Ovary (tissue), 9 donors: ENCODE measurements around the gene THSD4. TPM values are rescaled to one million over a fixed set of nuclear protein-coding genes. Genes with fewer than 3 reads are reported as not detected.

Experiments
- DNase-seq, 5 donors: peaks; one replicate each; pipeline ENCODE4 v3.0.0-alpha.2; 2019 to 2020
- H3K27ac ChIP-seq, 2 donors: fragments of 200-600 bp; one replicate each; pipeline versions ENCODE4 v1.5.1 to v1.8.0; 2019 to 2022
- H3K27me3 ChIP-seq: fragments of 200-600 bp; one replicate; pipeline ENCODE4 v1.8.0; 2022
- H3K36me3 ChIP-seq: fragments of 200-600 bp; sonication (generic); one replicate; pipeline ENCODE4 v1.5.1; 2019
- H3K4me1 ChIP-seq: one replicate; pipeline ENCODE4 v1.8.1; 2013; ENCODE audit warnings: mild to moderate bottlenecking, moderate library complexity; ENCODE audit not compliant: insufficient read depth
- H3K4me3 ChIP-seq: fragments of 200-600 bp; sonication (generic); one replicate; pipeline ENCODE4 v1.5.1; 2017
- H3K9me3 ChIP-seq, 2 donors: fragments of 200-600 bp in 1 of 2; sonication (generic) in 1 of 2; one replicate each; pipeline versions ENCODE4 v1.5.1 to v1.8.1; 2013 to 2019; ENCODE audit warnings: mild to moderate bottlenecking in 1 of 2, moderate library complexity in 1 of 2
- CTCF ChIP-seq, 3 donors: fragments of 450-650 bp in 2 of 3; fragments of 200-600 bp in 1 of 3; IDR thresholded peaks; one replicate each; pipeline versions ENCODE4 v1.5.1 to v1.8.0; 2016 to 2022; ENCODE audit warnings: antibody characterized with exemption in 3 of 3, mild to moderate bottlenecking in 1 of 3
- EP300 ChIP-seq: sonication (generic); formaldehyde crosslinking; IDR thresholded peaks from one replicate; pipeline ENCODE4 v1.6.1; 2017; ENCODE audit warnings: antibody characterized with exemption
- POLR2A ChIP-seq: fragments of 450-650 bp; IDR thresholded peaks from one replicate; pipeline ENCODE4 v1.6.1; 2017; ENCODE audit warnings: antibody characterized with exemption, mild to moderate bottlenecking, moderate library complexity
- WGBS, 3 donors: extraction: QIAGEN DNeasy Blood & Tissue Kit in 1 of 3; methylation state at CpG; one replicate each; pipeline versions ENCODE4 v1.1.5 to v1.1.7; 2013 to 2017; 5-methylcytosine and 5-hydroxymethylcytosine counted together
- intact Hi-C, 4 donors: fragments of 100-400 bp; cut with DNase I; formaldehyde crosslinking; loops; one replicate each; pipeline versions ENCODE4 v1.11.0 to v1.15.1; 2022 to 2023
- polyA plus RNA-seq, 2 donors: library from polyadenylated mRNA; stranded (reverse); fragments of 200-250 nt in 1 of 2; fragments of 350-450 nt in 1 of 2; fragmentation: Illumina TruSeq in 1 of 2; extraction: RNeasy Lipid Tissue Mini Kit (QIAGEN cat#74804) in 1 of 2; gene quantifications; one replicate each; pipeline ENCODE4 v1.2.3, GENCODE V29; 2013 to 2014
- total RNA-seq, 7 donors: library from RNA; depleted of rRNA in 2 of 7; stranded (reverse); fragments of >200 nt in 2 of 7; fragmentation: NEBNext Ultra II Directional in 3 of 7; extraction: Animal tissue kit (Norgen Biotek cat#: 25700) in 3 of 7; gene quantifications; one replicate each; pipeline versions ENCODE4 v1.1.0 to v1.2.4, GENCODE V29; 2016 to 2023
- donor health status: DM: no; HTN: no; CAD: no; lungs with moderate emphysema.
- donor health status: DM: no; HTN: no; CAD: no.
- donor health status: Bipolar disorder and iron deficiency.
- donor health status: DM: yes; HTN: yes; CAD: no.
- donor health status: DM: no; HTN: no; CAD: no.
- donor health status: DM: yes; HTN: yes; CAD: no.

THSD4 gene
- total and polyA plus RNA-seq, 9 donors = 3.2 to 53.4 (median 13.5) TPM

- Histone ChIP-seq H3K4me1 (no peaks in the 10 kb centered on the region), H3K36me3 (no peaks in the 10 kb centered on the region), H3K9me3 (no peaks in the 10 kb centered on the region), H3K4me3 (no peak overlapping the region), H3K27me3 (no peaks in the 10 kb centered on the region), H3K27ac (no peak overlapping the region)
- DNase-seq = no peak
- 78 to 82% (median 81%) methylated on average over 5 of the region's 5 CpGs for WGBS, 3 donors
- TF ChIP-seq POLR2A = no peak
- no peak for TF ChIP-seq EP300
- no peak for TF ChIP-seq CTCF (IDR thresholded peaks at IDR 0.05)
- intact Hi-C loops = no loop called here
Observed at GRCh38 chr15:71345186-71345585, 229.9 kb downstream of the THSD4 start.

- Histone ChIP-seq H3K36me3 (no peaks in the 10 kb centered on the region), H3K4me3 (no peak overlapping the region), H3K4me1 (no peaks in the 10 kb centered on the region), H3K27me3 (no peaks in the 10 kb centered on the region), H3K9me3 (no peaks in the 10 kb centered on the region), H3K27ac (no peak overlapping the region)
- TF ChIP-seq POLR2A = no peak
- no peak for DNase-seq
- WGBS, 3 donors = 94 to 95% (median 95%) methylated on average over 5 of the region's 5 CpGs
- intact Hi-C loops = no loop called here
Observed at GRCh38 chr15:71346464-71346863, 231.2 kb downstream of the THSD4 start.

GRCh38 chr15:71348597-71348996 is 233.3 kb downstream of the THSD4 start:
- no peak for DNase-seq
- H3K27me3 ChIP-seq = no peaks in the 10 kb centered on the region
- no peaks in the 10 kb centered on the region for H3K4me1 ChIP-seq
- 95 to 96% (median 96%) methylated on average over 1 of the region's 1 CpG for WGBS, 3 donors
- intact Hi-C loops = no loop called here
- no peak overlapping the region for H3K4me3 ChIP-seq
- no peak overlapping the region for H3K27ac ChIP-seq
- TF ChIP-seq EP300 = no peak
- TF ChIP-seq POLR2A = no peak
- TF ChIP-seq CTCF (IDR thresholded peaks at IDR 0.05) = no peak
- no peaks in the 10 kb centered on the region for H3K9me3 ChIP-seq
- no peaks in the 10 kb centered on the region for H3K36me3 ChIP-seq

- no peak for DNase-seq
- H3K9me3 ChIP-seq = no peaks in the 10 kb centered on the region
- H3K4me1 ChIP-seq = no peaks in the 10 kb centered on the region
- TF ChIP-seq EP300 (no peak), CTCF (IDR thresholded peaks at IDR 0.05) (no peak), POLR2A (no peak)
- H3K27ac ChIP-seq = no peak overlapping the region
- H3K4me3 ChIP-seq = no peak overlapping the region
- no peaks in the 10 kb centered on the region for H3K36me3 ChIP-seq
- WGBS, 3 donors = 78 to 87% (median 78%) methylated on average over 4 of the region's 4 CpGs
- H3K27me3 ChIP-seq = no peaks in the 10 kb centered on the region
- intact Hi-C loops = no loop called here
Observed at GRCh38 chr15:71349336-71349735, 234.1 kb downstream of the THSD4 start.

- 47 to 53% (median 48%) methylated on average over 7 of the region's 7 CpGs for WGBS, 3 donors
- intact Hi-C loops = no loop called here
- TF ChIP-seq POLR2A = no peak
- TF ChIP-seq CTCF (IDR thresholded peaks at IDR 0.05) = no peak
- no peak for TF ChIP-seq EP300
- no peak for DNase-seq
- no peaks in the 10 kb centered on the region for H3K27me3 ChIP-seq
- H3K36me3 ChIP-seq = no peaks in the 10 kb centered on the region
- no peak overlapping the region for H3K4me3 ChIP-seq
- no peak overlapping the region for H3K27ac ChIP-seq
- H3K4me1 ChIP-seq = no peaks in the 10 kb centered on the region
- no peaks in the 10 kb centered on the region for H3K9me3 ChIP-seq
Observed at GRCh38 chr15:71349736-71350526, 234.7 kb downstream of the THSD4 start.
